IMR-90 (cell line): ENCODE data around the gene DOCK2.

ENCODE experiments used
- CEBPB ChIP-seq: IDR thresholded peaks from 2 replicates; pipeline ENCODE4 v1.6.1; 2012; ENCODE audit warnings: low read depth, low read length, improper control_type of control experiment
- MAFK ChIP-seq: IDR thresholded peaks from 2 replicates; pipeline ENCODE4 v1.6.1; 2012; ENCODE audit warnings: low read depth, low read length, improper control_type of control experiment
- MAZ ChIP-seq: IDR thresholded peaks from 2 replicates; pipeline ENCODE4 v1.6.1; 2012; ENCODE audit warnings: low read depth, mild to moderate bottlenecking, low read length, improper control_type of control experiment, moderate library complexity, borderline replicate concordance
- MXI1 ChIP-seq: IDR thresholded peaks from 2 replicates; pipeline ENCODE4 v1.6.1; 2012; ENCODE audit warnings: low read depth, mild to moderate bottlenecking, low read length, moderate library complexity, borderline replicate concordance
- POLR2A ChIP-seq: IDR thresholded peaks from 2 replicates; pipeline ENCODE4 v1.6.1; 2012; ENCODE audit warnings: mild to moderate bottlenecking, low read depth, low read length
- RAD21 ChIP-seq: IDR thresholded peaks from 2 replicates; pipeline ENCODE4 v1.6.1; 2012; ENCODE audit warnings: low read length, improper control_type of control experiment
- SMC3 ChIP-seq: fragments of 150-350 bp; IDR thresholded peaks from 2 replicates; pipeline ENCODE4 v1.6.1; 2016; ENCODE audit warnings: low read depth, mild to moderate bottlenecking, antibody characterized with exemption, low read length, moderate library complexity
- TF ChIP-seq, protein P1 (sequence below): conservative IDR thresholded peaks from 2 replicates; pipeline ENCODE4 v1.5.1; 2012; ENCODE audit warnings: mild to moderate bottlenecking, low read depth, low read length, improper control_type of control experiment

GRCh38 chr5:169956126-169956525 is 319.1 kb downstream of the DOCK2 start:
- TF ChIP-seq POLR2A (no peak), SMC3 (no peak), RAD21 (no peak), CEBPB (no peak), MAZ (no peak), MXI1 (no peak), MAFK (no peak)
- TF ChIP-seq, protein P1, sequence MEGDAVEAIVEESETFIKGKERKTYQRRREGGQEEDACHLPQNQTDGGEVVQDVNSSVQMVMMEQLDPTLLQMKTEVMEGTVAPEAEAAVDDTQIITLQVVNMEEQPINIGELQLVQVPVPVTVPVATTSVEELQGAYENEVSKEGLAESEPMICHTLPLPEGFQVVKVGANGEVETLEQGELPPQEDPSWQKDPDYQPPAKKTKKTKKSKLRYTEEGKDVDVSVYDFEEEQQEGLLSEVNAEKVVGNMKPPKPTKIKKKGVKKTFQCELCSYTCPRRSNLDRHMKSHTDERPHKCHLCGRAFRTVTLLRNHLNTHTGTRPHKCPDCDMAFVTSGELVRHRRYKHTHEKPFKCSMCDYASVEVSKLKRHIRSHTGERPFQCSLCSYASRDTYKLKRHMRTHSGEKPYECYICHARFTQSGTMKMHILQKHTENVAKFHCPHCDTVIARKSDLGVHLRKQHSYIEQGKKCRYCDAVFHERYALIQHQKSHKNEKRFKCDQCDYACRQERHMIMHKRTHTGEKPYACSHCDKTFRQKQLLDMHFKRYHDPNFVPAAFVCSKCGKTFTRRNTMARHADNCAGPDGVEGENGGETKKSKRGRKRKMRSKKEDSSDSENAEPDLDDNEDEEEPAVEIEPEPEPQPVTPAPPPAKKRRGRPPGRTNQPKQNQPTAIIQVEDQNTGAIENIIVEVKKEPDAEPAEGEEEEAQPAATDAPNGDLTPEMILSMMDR, result no peak
